SH-SY5Y (cell line): Measurements from ENCODE around the gene GRK4.

Source experiments
- GATA2 ChIP-seq: IDR thresholded peaks from 2 replicates; pipeline ENCODE4 v1.6.1; 2011; ENCODE audit warnings: mild to moderate bottlenecking, low read depth, low read length
- GATA3 ChIP-seq: IDR thresholded peaks from 2 replicates; pipeline ENCODE4 v1.6.1; 2011; ENCODE audit warnings: low read depth, mild to moderate bottlenecking, low read length, moderate library complexity

GRK4 gene

DNA sequence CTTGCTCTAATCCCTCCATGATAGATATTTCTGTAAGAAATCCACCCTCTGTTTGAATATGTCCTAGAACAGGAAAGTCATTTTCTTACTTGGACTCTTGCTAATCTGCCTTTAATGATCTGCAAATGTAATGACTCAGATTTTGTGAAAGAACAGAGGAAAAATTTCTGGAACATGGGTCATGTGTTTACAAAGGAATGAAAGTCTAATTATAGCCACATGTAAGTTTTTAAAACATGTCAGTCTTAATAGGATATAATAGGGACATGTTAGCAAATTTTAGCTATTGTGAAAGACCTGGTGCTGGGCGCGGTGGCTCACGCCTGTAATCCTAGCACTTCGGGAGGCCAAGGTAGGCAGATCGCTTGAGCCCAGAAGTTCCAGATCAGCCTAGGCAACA is 47.6 kb downstream of the GRK4 start:
- no peak for TF ChIP-seq GATA2
- TF ChIP-seq GATA3, result no peak

DNA sequence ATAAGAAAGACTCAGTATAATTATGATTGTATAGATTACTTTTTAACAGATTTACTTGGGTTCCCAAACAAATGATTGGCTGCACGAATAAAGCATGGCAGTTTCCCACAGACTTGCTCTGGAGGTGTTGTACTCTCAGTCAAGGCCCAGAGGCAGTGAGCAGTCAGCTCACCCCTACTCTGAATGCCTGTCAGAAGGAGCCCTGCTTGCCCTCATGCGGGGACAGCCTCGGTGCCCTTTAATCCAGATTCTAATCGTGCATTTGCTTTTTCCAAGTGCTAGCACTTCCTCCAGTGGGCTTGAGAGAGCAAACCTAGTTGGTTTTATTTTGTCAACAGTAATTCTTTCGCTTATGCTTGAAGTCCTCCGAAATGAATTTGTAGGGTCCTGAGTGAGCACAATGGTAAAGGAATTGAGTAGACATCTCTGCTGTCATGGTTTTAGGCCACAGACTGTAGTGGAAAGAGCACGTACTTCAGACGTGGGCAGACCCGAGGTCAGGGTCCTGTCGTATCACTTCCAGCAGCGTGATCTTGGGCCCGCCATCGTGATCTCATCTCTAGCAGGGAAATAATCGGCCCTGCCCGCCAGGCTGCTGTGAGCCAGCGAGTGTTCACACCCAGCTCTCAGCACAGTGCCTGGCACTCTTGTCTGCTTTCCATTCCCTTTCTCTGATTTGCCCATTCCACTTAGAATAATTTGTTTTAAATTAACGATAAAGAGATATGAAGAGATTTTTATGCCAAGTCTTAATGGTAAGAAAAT is 48.3 kb downstream of the GRK4 start:
- TF ChIP-seq GATA2, result no peak
- no peak for TF ChIP-seq GATA3

DNA sequence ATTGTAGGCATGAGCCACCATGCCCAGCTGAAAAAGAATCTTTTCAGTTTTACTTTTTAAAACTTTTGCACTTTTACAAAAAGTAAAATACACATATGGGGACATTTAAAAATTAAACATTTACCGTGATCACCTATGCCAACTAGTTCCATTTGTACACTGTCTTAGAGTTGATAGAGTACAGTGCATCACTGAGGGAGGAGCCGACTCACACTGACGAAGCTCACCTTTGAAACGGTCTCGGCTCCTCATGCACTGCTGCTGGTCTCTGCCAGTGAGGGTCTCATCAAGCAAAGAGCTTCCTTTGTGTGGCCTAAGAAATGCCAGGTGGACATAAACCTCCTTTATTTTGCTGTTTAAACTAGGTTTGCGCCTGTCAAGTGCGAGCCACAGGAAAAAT is 50.0 kb downstream of the GRK4 start:
- TF ChIP-seq GATA2 (no peak), GATA3 (no peak)

DNA sequence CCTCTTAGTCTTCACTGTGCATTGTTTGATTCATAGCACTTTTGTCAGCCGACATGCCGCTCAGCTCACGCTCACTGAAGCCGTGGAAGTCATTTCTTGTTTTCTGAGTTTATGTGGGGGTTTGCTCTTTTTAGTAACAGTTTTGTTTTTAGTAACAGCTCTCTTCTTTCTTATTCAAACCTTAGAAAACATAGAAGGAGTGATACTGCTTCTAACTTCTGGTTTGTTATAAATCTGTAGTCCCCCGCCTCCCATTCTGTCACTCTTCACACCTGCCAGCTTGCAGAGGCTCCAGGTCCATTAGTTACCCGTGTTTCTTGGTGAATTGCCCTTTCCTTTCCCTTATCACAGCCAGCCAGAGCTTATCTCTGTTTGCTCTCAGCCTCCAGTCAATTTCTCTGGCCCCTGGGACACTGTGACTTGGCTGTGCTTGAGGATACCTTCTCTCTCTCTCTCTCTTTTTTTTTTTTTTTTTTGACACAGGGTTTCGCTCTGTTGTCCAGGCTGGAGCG is 50.5 kb downstream of the GRK4 start:
- peak; percentile 19; the same call in 1 of the 2 replicates for TF ChIP-seq GATA2
- TF ChIP-seq GATA3, result no peak

DNA sequence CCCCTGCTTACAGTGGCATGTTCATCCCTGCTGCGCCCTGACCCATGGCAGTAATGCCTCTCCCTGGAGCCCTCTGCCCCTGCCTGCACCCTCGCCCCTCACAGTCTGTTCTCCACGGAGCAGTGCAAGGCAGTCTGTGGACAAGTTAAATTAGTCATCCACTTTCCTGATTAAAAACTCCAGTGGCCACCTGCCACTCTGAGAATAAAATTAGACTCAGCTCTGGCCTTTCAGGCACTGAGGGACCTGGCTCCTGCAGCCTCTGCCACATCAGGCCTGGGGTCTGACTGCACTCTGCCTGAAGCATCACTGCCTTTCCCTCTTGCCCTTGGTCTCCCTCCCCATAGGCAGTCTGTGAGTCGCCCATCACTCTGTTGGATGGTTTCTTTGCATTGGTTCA is 53.6 kb downstream of the GRK4 start:
- TF ChIP-seq GATA2 (no peak), GATA3 (no peak)

DNA sequence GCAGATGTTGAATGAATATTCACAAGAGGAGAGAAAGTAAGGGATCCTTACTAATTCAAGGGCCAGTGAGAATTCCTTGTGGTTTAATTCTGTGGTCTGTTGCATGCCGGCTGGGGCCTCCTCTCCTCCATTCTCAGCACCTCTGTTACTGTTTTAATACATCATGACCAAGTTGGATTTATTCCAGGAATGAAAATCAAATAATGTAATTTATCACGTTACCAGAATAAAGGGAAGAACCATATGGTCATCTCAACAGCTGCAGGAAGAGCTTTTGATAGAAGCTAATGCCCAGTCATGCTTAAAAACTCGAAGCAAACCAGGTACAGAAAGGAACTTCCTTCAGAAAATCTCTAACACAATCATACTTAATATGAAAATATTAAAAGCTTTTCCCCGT is 54.1 kb downstream of the GRK4 start:
- TF ChIP-seq GATA3, result no peak
- TF ChIP-seq GATA2, result no peak

DNA sequence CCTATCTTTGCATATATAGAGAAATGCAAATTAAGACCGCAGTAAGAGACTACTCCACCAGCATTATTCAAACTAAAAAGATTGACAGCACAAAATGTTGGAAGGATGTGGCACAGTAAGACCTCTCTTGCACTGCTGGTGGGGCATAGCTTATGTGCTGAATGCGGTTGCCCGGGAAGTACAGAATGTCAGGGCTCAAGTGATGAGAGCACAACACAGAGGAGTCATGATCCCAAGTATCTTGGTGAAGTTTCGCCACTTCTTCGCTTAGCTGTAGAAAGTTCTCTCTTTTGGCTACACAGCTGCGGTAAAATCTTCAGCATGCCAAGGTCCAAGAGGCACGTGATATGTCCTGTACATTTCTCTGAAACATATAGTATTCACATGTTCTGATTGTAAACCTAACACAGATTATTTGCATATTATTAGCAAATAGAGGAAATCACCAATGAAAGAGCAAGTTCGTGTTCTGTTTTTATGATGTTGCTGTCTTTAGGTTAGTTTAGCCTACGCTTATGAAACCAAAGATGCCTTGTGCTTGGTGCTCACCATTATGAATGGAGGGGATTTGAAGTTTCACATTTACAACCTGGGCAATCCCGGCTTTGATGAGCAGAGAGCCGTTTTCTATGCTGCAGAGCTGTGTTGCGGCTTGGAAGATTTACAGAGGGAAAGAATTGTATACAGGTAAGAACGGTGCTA is 55.9 kb downstream of the GRK4 start:
- no peak for TF ChIP-seq GATA2
- no peak for TF ChIP-seq GATA3

DNA sequence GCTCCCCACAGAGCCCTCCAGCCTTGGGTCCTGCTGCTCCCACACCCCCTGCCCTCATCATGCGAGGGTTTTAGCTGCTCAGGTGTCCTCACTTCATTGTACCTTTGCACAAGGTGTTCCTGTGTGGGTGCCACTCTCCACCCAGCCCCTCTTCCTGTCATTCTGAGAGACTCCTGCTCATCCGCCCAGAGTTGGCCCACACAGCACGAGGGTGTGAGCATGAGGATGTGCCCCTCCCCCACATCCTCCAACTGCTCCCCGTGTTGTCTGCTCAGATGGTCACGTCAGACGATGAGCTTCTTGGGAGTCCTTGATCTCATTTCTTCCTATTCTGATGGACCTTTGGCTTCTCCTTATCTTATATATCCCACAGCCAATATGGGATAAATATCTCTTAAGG is 57.8 kb downstream of the GRK4 start:
- no peak for TF ChIP-seq GATA2
- no peak for TF ChIP-seq GATA3

DNA sequence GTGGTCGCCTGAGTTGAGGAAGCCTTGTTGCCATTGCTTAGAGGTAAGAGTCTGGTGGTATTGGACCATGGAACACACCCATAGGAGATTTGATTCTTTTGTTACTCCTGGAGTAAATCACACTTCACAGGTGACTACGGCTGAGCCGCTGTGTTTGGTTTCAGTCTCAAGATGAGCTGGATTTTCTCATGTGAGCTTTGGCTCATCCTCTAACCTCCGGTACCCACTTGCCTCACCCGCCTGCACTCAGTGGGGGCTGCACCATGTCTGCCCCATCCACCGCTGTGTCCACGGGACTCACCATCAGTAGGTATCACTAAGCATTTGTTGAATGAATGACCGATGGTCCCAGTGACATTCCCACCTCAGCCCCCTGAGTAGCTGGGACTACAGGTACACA is 58.3 kb downstream of the GRK4 start:
- TF ChIP-seq GATA3 (no peak), GATA2 (no peak)

DNA sequence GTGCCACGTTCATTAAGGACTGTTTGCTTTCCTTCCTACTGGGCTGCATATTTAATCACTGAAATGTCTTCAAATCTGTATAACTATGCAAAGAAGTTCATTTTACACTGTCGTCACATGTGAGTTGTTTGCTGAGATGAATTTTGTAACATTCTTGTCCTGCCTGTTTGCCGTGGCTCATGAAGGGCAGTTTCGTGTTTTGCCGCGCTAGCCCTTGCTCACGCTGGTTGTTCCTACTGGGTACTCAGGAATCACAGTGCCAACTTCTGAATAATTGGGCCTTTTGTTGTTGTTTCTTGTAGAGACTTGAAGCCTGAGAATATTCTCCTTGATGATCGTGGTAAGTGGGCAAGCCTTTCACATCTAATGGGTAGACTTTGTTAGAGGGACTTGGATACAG is 58.7 kb downstream of the GRK4 start:
- no peak for TF ChIP-seq GATA2
- no peak for TF ChIP-seq GATA3

DNA sequence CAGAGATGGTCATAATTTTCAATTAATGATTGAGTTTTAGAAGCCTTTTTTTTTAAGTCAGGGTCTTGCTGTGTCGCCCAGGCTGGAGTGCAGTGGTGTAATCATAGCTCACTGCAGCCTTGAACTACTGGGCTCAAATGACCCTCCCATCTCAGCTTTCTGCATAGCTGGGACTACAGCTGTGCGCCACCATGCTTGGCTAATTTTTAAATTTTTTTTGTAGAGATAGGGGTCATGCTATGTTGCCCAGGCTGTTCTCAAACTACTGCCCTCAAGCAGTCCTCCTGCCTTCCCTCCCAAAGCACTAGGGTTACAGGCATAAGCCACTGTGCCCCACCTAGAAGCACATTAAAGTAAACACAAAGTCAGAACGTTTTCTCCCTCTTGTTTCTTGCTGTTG is 59.3 kb downstream of the GRK4 start:
- TF ChIP-seq GATA2, result no peak
- no peak for TF ChIP-seq GATA3

DNA sequence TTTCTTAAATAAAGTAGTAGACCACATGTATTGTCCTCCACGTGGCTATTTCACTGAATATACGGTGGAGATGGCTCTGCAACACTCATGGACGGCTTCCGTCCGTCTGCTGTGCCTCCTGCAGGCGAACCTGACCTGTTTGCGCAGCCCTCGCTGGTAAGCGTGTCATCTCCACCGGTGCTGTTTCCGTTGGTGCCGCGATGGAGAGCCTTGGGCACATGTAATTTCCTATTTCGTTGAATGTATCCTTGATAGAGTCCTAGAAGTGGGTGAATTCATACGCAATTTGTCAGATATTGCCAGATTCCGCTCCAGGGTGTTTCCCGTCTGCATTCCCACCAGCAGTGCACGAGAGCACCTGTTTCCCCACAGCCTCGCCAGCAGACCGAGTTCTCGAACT is 62.5 kb downstream of the GRK4 start:
- no peak for TF ChIP-seq GATA3
- no peak for TF ChIP-seq GATA2

DNA sequence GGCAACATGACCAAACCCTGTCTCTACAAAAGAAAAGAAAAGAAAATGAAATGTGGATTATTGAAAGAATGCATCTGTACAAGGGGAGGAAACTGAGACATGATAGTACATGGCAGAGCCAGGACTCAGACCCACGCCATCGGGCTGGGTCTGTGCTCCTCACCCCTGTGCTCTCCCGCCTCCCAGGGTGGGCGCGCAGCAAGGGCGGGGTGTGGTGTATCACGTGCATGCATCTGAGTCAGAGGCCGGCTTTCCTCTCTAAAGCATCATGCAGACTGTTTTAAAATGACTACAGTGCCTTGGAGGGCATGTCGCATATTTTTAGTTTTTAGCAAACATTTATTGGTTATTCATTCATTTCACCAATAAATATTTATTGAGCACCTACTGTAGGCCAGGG is 63.2 kb downstream of the GRK4 start:
- TF ChIP-seq GATA3, result no peak
- TF ChIP-seq GATA2, result no peak

DNA sequence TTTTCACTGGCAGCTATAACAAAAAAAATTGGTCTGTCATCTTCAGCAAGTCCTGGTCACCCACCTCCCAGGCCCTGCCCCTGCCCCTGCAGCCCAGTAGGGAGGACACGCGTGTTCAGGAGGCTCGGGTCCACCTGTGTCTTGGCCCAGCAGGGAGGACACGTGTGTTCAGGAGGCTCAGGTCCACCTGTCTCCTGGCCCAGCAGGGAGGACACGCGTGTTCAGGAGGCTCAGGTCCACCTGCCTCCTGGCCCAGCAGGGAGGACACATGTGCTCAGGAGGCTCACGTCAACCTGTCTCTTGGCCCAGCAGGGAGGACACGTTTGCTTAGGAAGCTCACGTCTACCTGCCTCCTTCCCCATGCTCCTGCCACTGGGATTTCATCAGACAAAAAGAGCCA is 66.1 kb downstream of the GRK4 start:
- TF ChIP-seq GATA2, result no peak
- no peak for TF ChIP-seq GATA3

DNA sequence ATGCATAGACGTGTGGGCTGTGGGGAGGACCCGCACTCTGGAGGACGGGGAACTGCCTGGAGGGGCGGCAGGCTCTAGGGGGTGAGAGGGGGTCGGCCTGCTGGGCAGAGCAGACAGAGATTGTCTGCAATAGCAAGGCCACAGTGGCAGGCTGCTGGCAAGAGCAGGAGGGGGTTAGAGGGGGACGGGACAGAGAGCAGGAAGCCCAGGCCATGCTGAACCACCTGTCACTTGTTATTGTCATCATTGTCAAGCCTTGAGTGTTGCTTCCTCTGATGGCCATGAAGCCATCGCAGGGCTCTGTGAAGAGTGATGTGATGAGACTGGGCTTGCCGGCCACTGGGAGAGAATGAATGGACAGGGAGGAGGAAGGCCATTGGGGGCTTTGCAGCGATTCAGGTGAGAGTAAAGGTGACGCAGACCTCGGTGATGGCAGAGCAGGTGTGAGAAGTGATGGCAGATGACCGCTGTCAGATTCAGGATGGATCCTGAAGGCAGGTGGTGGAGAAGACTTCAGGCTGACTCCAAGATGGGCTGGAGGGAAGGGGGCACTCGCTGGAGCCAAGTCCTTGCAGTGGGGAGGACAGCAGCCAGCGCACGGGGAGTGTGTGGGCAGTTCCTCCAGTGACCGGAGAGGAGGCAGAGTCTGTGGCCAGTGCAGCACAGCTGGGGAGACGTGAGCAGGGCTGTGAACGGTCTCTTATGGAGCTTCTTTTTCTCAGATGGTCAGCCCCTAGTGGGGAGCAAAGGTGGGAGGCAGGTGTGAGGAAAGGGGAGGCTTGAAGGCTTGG is 67.4 kb downstream of the GRK4 start:
- TF ChIP-seq GATA3 (no peak), GATA2 (no peak)
